ENCODE data around the gene VENTX.

DNA sequence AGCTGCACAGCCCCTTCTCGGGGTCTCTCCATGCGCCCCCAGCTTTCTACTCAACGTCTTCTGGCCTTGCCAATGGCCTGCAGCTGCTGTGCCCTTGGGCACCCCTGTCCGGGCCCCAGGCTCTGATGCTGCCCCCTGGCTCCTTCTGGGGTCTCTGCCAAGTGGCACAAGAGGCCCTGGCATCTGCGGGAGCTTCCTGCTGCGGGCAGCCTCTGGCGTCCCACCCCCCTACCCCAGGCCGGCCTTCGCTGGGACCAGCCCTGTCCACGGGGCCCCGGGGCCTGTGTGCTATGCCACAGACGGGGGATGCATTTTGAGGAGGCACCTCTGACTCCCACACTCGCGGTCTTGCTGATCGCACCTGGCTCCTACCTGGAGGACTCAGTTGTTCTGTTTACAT lies 2.3 kb downstream of the VENTX start:
- TF ChIP-seq CTCF (IDR thresholded peaks at IDR 0.05 in 2 of 3, conservative IDR thresholded peaks at IDR 0.05 in 1 of 3; ENCODE audit: borderline replicate concordance in 1 of 3, insufficient read depth in 1 of 3, low read depth in 2 of 3, low read length in 2 of 3) (no peak), POLR2A (IDR thresholded peaks at IDR 0.05; ENCODE audit: borderline replicate concordance, extremely low read depth, insufficient read depth, insufficient read length) (no peak), REST (IDR thresholded peaks at IDR 0.05; ENCODE audit: low read depth) (no peak), FOSL1 (IDR thresholded peaks at IDR 0.05; ENCODE audit: low read depth) (no peak), POLR2AphosphoS5 (IDR thresholded peaks at IDR 0.05; ENCODE audit: low read depth, low read length) (no peak)

Data from HCT116 (cell line).